Measurements from ENCODE around the gene PLP2. TPM values are rescaled to one million over a fixed set of nuclear protein-coding genes. Genes with fewer than 3 reads are reported as not detected.

Gene PLP2
- total and polyA plus RNA-seq, 2 of the 13 experiments (the other 11 are each of a cell fraction or from before 2014, with no cell fraction given), result 0.40 to 3.6 TPM

DNA sequence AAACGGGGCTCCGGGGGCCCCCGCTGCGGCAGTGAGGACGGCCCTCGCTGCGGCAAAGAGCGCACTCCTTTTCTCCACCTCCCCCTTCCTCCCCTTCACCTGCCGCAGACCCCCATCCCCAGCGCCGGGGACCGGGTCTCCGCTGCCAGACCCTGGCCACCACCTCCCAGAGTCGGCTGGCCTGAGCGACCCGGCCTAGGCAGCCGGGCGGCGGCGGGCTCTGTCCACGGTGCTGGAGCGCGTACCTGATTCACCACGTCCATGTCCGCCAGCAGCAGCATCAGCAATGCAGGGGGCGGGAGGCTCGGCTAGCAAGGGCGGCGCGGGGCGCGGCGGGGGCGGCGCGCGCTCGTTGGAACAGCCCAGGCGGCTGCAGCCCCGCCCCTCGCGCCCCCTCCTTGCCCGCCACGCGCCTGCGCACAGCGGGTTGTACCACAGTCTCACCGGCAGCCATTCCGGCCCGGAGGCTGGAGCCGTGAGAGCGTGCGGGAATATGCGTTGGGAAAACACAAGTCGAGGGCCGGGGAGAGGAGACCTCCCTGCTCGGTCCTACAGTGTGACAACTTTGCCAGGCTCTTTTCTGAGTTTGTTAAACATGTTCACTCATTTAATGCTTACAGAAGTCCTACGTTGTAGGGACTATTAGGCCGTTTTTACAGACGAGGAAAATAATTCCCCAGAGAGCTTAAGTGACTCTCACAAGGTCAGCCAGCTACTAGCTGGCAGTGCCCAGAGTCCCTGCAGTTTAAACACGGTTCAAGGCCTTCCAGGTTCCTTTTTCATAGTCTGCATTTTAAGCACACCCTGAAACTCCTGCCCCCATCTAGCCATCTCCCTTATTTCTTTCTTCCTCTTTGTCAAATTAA, 28.4 kb downstream of the PLP2 start, which contains the start of gene SYP (continued):
- TF ChIP-seq HNF1B (CRISPR knock-in tag; IDR thresholded peaks at IDR 0.05) (0 out of 2 replicates have a peak, but pooled peaks have one; percentile 32), FOXA3 (CRISPR knock-in tag; IDR thresholded peaks at IDR 0.05) (peak; percentile 59), ZMYM4 (CRISPR knock-in tag; IDR thresholded peaks at IDR 0.05) (peak; percentile 89), ZNF329 (CRISPR knock-in tag; IDR thresholded peaks at IDR 0.05; ENCODE audit: low read depth) (peak; percentile 79; the same call in 1 of the 2 replicates), BATF2 (CRISPR knock-in tag; IDR thresholded peaks at IDR 0.05) (0 out of 2 replicates have a peak, but pooled peaks have one; percentile 31), SMAD3 (CRISPR knock-in tag; IDR thresholded peaks at IDR 0.05) (0 out of 2 replicates have a peak, but pooled peaks have one; percentile 33), ARID3A (IDR thresholded peaks at IDR 0.05; ENCODE audit: low read depth, low read length) (peak; percentile 34; the same call in 1 of the 2 replicates), CEBPZ (IDR thresholded peaks at IDR 0.05; ENCODE audit: low read length) (no peak), ZNF724P (CRISPR knock-in tag; IDR thresholded peaks at IDR 0.05; ENCODE audit: borderline replicate concordance) (no peak; the same call in 1 of the 2 replicates), PAX8 (CRISPR knock-in tag; IDR thresholded peaks at IDR 0.05; ENCODE audit: borderline replicate concordance) (0 out of 2 replicates have a peak, but pooled peaks have one; percentile 44), IRF2 (CRISPR knock-in tag; IDR thresholded peaks at IDR 0.05) (0 out of 2 replicates have a peak, but pooled peaks have one; percentile 36), ZSCAN22 (CRISPR knock-in tag; IDR thresholded peaks at IDR 0.05) (no peak)
- TF ChIP-seq, protein P1, sequence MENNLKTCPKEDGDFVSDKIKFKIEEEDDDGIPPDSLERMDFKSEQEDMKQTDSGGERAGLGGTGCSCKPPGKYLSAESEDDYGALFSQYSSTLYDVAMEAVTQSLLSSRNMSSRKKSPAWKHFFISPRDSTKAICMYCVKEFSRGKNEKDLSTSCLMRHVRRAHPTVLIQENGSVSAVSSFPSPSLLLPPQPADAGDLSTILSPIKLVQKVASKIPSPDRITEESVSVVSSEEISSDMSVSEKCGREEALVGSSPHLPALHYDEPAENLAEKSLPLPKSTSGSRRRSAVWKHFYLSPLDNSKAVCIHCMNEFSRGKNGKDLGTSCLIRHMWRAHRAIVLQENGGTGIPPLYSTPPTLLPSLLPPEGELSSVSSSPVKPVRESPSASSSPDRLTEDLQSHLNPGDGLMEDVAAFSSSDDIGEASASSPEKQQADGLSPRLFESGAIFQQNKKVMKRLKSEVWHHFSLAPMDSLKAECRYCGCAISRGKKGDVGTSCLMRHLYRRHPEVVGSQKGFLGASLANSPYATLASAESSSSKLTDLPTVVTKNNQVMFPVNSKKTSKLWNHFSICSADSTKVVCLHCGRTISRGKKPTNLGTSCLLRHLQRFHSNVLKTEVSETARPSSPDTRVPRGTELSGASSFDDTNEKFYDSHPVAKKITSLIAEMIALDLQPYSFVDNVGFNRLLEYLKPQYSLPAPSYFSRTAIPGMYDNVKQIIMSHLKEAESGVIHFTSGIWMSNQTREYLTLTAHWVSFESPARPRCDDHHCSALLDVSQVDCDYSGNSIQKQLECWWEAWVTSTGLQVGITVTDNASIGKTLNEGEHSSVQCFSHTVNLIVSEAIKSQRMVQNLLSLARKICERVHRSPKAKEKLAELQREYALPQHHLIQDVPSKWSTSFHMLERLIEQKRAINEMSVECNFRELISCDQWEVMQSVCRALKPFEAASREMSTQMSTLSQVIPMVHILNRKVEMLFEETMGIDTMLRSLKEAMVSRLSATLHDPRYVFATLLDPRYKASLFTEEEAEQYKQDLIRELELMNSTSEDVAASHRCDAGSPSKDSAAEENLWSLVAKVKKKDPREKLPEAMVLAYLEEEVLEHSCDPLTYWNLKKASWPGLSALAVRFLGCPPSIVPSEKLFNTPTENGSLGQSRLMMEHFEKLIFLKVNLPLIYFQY (CRISPR knock-in tag; IDR thresholded peaks at IDR 0.05; ENCODE audit: borderline replicate concordance), result peak; percentile 71; the same call in 1 of the 2 replicates
- TF ChIP-seq, protein P2, sequence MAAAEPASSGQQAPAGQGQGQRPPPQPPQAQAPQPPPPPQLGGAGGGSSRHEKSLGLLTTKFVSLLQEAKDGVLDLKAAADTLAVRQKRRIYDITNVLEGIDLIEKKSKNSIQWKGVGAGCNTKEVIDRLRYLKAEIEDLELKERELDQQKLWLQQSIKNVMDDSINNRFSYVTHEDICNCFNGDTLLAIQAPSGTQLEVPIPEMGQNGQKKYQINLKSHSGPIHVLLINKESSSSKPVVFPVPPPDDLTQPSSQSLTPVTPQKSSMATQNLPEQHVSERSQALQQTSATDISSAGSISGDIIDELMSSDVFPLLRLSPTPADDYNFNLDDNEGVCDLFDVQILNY (CRISPR knock-in tag; conservative IDR thresholded peaks at IDR 0.05), result peak; percentile 52; the same call in 1 of the 2 replicates
